Measurements from ENCODE around the gene RARRES1.

GRCh38 chr3:158711886-158712285 lies 20.4 kb downstream of the RARRES1 start:
- TF ChIP-seq, protein P1, sequence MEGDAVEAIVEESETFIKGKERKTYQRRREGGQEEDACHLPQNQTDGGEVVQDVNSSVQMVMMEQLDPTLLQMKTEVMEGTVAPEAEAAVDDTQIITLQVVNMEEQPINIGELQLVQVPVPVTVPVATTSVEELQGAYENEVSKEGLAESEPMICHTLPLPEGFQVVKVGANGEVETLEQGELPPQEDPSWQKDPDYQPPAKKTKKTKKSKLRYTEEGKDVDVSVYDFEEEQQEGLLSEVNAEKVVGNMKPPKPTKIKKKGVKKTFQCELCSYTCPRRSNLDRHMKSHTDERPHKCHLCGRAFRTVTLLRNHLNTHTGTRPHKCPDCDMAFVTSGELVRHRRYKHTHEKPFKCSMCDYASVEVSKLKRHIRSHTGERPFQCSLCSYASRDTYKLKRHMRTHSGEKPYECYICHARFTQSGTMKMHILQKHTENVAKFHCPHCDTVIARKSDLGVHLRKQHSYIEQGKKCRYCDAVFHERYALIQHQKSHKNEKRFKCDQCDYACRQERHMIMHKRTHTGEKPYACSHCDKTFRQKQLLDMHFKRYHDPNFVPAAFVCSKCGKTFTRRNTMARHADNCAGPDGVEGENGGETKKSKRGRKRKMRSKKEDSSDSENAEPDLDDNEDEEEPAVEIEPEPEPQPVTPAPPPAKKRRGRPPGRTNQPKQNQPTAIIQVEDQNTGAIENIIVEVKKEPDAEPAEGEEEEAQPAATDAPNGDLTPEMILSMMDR (IDR thresholded peaks at IDR 0.05): no peak
- TF ChIP-seq POLR2A (IDR thresholded peaks at IDR 0.05) (no peak), POLR2AphosphoS5 (IDR thresholded peaks at IDR 0.05) (peak in 1 of 4 donors; percentile 33)

Measured in sigmoid colon (tissue), 4 donors.